Right renal cortex interstitium (tissue), 3 donors: Measurements from ENCODE around the gene UQCR10. TPM values are rescaled to one million over a fixed set of nuclear protein-coding genes. Genes with fewer than 3 reads are reported as not detected.

Experiments
- DNase-seq, 3 donors: peaks; one replicate each; pipeline ENCODE4 v3.0.0-alpha.2; 2013; ENCODE audit warnings: low read depth in 3 of 3, low spot score in 2 of 3
- polyA plus RNA-seq, 3 donors: library from polyadenylated mRNA; unstranded; fragments of 120-200 nt; gene quantifications; one replicate each; pipeline ENCODE4 v1.2.1, GENCODE V29; 2013; ENCODE audit not compliant: insufficient read length in 3 of 3

The UQCR10 gene
- polyA plus RNA-seq = 100 to 1,000 TPM; 137 to 166 (median 149) TPM

DNA sequence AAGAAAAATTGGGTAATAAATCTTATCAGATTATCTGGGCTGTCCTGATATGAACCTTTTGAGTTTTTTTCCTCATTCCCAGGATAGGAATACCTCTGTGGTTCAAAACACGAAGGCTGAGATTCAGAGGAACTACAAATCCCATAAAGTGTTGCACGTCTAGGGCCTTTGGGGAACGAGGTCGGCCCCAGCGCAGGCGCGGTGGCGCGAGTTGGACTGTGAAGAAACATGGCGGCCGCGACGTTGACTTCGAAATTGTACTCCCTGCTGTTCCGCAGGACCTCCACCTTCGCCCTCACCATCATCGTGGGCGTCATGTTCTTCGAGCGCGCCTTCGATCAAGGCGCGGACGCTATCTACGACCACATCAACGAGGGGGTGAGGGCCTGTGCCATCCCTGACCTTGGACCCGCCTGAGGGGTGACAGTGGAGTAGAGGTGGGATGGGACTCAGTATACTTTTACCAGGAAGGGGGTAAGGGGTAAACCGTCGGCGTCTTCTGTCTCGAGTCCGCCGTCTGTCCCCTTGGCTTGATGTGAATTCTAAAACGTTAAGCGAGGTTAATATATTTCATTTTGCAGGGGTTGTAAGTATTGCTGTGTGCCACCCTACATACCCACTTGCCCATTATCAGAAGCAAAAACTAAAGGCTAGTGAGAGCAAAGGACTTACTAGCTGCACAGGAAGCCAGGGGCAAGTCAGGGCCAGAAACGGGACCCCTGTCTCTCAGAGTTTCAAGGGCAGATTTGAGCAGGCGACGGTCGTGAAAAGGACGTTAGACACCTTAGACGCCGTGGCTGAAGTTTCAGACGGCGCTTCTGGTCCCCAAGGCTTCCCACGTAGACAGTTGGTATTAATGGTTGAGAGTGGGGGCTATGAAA lies at the start of gene UQCR10:
Gene UQCR10 (plus strand): TSS at position 199 of the 881 bp plus-strand sequence. CDS start 30 bp downstream, at position 229.
- peak; percentile 90 to 92 (median 91) for DNase-seq

DNA sequence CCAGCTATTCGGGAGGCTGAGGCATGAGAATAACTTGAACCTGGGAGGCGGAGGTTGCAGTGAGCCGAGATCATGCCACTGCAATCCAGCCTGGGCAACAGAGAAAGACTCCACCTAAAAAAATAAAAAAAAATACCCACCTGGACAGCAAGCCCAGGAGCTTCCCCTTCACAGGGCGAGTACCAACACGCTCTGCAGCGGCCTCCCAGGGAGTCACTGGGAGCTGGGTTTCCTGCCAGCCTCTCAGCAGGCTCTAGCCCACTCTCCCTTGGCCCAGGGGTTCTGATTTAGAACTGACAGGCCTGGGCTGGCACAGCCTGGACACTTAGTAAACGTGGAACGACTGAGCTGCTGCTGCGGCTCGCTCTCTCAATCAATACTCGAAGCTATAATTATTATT lies 49.4 kb upstream of the UQCR10 start:
- no peak for DNase-seq

DNA sequence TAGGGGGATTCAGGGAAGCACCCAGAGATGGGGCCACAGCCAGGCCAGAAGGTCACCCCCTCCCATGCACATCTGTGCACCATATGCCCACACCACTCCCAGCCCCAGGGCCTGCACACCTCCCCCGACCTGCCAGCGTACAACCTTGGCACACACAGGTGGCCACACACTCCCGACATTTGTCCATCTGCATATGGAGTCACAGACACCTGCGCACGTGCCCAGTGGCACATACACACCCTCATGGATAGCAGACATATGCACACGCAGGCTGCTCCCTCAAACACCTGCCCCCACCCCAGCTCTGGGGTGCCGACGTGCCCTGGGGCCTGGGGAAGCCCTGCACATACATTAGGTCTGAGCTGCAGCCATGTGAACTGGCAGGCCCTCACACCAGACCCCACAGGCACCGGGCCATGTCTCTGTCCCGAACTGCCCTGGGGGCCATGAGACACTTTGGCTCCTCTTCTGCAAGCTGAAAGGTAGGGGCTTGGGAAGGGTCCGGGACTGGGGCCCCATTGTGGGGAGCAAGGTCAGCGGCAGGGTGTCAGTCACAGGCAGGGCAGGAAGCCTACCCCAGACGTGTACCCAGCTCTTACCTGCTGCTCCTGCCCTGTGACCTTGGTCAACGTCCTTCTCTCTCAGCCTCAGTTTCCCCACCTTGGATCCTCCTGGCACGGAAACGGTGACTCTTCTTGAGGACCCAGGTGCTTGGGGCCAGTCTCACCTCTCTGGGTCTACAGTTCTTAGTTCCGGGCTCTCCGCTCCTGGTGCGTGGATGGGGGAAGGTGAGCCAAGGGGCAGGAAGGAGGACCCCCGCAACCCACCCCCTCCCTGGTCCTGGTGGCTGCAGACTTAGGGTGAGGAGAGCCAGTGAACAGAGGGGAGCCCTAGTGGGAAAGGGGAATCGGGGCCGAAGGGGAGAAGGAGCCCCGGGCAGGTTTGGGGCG lies 47.9 kb upstream of the UQCR10 start:
- no peak for DNase-seq

DNA sequence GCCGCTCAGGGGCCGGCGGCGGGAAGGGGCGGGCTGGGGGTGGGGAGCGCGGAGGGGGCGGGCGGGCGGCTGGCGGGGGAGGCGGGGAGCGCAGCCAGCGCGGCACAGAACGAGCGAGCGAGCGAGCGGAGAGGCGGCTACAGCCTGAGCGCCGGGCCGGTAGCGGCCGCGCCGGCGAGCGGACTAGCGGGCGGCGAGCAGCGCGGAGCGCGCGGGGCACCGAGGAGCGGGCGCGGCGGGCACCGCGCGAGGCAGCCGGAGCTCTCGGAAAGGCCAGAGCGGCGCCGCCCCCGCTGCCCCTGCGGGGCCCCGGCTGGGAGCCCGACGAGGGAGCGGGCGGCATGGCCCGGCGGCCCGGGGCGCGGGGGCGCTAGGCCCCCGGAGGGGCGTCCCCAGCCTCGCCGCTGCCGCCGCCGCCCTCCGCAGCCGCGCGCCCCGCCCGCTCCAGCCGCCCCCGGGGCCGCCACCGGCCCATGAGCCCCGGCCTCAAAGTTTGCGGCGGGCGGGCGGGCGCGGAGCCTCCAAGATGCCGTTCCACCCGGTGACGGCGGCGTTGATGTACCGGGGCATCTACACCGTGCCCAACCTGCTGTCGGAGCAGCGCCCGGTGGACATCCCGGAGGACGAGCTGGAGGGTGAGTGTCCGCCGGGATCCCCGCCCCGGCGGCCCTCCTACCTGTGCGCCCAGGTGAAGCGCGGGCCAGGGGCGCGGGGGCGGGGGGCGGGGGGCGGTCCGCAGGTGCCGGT lies 47.1 kb upstream of the UQCR10 start, which contains the start of gene CABP7:
Gene CABP7 (plus strand): TSS at position 105 of the 747 bp plus-strand sequence. CDS start 422 bp downstream, at position 527.
- no peak for DNase-seq

DNA sequence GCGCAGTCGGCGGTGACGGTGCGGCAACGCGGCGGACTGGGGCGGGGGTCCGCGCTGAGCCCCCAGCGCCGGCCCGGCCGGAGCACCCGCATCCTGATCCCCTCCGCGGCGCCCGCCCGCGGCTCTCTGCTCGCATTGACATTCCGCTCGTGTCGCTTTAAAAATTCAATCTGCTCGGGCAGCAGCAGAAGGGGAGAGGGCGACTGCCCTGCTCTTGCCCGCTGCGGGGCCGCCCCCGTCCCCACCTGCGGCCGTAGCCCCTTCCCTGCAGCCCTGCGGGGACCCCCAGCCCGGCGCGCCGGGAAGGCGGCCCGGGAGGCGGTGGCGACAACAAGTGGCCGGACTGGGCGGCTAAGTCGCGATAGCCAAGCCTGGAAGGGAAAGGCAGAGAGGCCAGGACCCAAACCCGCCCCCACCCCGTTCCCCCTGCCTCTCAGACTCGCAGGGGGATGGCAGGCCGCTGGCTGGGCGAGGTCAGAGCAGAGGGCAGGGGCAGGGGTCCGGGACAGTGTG lies 46.3 kb upstream of the UQCR10 start:
- DNase-seq = no peak

DNA sequence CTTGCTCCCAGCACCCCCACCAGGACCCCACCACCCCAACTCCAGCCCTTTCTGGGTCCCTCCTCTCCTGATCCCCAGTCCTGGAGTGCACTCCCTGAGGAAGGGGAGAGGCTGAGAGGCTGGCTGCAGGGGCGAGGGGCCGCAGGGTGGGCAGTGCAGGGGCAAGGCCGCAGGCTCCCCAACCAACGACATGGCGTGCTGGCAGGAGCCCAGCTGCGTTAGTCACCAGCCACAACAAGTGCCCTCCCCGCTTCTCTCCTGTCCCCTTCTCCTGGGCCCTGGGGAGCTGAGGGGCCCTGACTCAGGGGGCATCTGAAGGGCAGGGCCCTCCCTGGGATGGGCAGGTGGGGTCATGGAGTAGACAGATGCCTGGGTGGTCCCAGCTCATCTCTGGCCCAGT lies 45.0 kb upstream of the UQCR10 start:
- no peak for DNase-seq

DNA sequence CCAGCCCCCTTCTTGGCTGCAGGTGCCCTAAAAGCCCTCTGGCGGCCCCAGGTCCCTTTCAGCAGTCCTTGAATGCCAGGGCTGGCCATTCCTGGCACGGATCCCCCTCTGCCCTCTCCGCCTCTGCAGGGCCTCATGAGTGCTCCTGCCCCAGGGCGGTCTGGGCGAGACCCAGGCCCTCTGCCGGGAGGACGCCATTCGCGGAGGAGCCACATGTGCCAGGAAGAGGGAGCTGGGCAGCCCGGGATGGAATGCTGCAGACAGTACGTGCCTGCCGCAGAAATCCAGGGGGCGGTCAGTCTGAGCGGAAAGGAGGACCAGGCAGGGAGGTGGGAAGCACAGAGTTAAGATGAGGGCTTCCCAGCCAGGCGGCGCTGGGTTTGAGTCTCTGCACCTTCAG lies 44.6 kb upstream of the UQCR10 start:
- no peak for DNase-seq

DNA sequence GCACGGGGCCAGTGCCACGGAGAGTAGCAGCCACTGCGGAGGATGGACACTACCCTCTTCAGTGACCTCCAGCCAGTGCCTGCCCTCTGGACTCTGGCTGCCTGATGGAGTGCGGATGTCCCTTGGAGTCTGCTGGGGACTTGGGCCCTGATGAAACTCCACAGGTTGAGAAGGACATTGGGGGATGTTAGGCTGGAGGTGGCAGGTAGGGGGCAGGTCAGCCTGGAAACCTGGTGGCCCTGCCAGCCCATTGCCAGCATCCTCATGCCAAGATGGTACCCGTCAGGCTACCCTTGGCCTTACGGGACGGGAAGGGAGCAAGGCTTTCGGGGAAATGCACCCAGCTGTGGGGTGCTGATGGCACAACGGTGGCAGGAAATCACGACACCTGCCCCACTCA lies 43.4 kb upstream of the UQCR10 start:
- no peak for DNase-seq

DNA sequence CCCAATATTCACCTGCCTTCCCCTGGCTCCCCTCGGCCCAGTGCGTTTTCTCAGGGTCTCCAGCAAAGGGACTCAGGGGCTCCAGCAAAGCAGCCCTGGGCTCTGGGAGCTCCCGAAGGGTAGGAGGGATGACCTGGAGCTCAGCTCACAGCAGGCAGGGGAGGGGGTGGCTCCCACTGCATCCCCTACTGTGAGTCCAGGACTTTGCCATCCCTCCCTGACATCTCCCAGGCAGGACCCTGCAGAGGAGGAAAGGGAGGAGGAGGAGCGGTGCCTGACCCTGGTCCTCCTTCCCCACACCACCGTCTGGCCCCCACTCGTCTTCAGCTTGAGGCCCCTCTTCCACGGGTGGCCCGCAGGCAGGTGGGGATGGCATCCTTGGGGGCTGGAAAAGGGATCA lies 42.3 kb upstream of the UQCR10 start:
- DNase-seq = no peak

DNA sequence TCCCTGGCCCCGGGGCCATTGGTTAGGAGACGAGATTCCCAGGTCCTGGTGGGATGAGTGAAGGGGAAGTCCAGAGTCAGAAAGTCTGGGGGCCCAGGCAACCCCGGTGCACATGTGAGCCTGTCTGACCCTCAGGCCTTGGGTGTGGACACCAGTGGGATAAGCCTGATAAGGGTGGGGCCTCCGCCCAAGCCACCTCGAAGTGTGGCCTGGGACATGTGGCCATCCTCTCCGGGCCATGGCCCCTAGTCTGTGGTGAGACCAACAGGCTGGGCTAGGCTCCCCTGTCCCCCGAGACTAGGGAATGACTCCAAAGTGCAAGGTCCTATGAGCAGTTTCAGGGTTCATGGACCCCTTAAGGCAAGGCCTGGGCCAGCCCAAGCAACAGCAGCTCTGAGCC lies 41.1 kb upstream of the UQCR10 start:
- DNase-seq = no peak

DNA sequence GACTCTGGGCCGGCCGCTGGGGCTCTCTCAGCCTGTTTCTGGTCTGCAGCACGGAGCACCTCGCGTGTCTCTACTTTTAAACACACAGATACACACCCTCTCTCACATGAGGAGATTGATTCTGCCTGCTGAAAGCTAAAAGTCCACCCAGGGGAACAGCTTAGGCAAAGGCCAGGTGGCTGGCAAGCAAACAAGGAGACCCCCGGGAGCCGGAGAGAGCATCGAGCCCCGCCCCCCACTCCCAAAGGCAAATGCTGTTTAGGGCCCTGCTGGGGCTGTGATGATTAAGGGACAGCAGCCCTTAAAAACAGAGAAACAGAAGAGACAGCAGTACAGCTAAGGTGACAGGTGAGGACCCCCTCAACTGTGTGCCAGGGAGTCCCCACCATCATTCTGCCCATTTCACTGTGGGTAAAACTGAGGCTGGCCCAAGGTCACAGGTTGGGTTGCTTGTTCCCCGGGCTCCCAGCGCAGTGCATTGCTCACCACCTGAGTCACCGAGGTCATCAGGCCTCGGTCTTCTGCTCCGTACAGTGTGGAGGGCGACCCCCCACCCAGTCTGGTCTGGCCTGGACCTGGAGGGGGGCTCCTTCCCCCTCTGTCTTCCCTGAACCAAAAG lies 40.5 kb upstream of the UQCR10 start:
- no peak for DNase-seq

DNA sequence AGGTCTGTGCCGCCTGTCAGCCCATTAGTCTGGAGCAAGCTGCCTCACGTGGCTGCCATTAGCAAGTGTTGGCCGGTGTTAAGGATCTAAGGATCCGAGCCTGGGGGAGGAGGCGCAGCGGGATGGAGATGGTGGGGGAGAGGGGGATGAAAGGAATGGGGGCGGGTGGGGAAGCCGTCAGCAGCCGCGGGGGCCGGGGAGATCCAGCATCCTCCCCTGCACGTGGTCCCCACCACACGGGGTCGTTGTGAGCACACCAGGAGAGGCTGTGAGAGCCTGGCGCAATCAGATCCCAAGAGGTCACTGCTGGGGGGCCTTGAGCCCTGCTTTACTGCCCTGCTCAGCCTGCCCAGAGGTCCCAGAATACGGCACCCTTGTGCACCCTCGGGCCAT lies 40.0 kb upstream of the UQCR10 start:
- no peak for DNase-seq

DNA sequence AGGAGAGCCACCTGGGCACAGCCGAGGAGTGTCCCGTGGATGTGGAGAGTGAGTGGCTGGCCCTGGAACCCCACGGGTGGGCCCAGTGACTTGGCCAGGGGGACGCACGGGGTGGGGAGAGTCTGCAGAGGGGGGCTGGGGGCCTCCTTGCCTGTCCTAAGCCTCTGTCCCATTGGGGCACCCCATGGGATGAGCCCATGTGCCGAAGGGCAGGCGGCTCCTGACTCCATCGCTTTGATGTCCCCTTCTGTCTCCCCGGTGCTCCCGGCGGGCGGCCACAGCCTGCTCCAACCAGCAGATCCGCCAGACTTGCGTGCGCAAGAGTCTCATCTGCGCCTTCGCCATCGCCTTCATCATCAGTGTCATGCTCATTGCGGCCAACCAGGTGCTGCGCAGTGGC lies 38.0 kb upstream of the UQCR10 start:
- no peak for DNase-seq

DNA sequence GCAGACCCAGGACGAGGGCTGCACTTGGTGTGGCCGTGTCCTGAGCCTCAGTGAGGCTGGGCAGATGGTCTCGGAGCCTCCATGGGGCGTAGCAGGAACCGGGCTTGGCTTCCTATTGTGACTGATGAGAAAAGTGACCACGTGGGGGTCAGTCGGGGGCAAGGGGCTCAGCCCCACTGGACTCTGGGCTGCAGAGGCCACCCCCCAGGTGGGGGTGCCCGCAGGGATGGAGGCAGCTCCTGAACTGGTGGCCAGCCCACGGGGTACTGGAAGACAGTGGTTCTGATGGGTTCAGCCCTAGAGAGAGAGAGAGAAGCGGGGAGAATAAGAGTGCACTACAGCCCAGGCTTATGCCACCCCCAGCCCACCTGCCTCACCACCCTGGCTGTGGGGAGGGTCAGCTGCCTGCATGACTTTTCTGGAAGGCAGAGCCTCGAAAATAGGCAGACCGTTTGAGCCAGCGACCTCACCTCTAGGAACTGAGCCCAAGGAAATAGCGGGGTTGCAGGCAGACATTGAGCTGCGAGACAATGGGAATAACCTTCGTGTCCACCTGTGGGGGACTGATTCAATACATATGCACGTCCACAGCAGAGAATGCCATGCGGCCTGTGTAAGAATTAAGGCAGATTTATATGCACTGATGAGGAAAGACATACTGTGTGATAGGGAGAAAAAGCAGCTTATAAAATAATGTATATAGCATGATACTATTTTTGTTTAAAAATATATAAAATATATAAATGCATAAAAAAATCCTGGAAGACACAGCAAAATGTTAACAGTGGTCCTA lies 35.9 kb upstream of the UQCR10 start:
- no peak for DNase-seq

DNA sequence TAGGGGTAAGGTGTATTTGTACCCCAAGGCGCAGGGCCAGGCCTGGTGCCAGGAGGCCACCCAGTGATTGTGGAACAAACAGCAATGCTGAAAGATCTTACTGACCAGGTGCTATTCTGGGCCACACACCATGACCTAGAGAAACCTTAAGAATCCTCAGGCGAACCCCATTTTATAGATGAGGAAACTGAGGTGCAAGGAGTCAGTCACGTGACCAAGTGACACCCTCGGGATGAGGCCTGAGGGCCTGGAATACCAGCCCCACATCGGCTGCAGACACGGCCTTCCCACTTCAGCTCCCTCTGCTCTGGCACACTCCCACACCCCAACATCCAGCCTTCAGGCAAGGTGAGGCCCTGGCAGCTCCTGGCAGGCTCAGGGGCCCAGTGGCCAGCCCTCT lies 34.3 kb upstream of the UQCR10 start:
- no peak for DNase-seq

DNA sequence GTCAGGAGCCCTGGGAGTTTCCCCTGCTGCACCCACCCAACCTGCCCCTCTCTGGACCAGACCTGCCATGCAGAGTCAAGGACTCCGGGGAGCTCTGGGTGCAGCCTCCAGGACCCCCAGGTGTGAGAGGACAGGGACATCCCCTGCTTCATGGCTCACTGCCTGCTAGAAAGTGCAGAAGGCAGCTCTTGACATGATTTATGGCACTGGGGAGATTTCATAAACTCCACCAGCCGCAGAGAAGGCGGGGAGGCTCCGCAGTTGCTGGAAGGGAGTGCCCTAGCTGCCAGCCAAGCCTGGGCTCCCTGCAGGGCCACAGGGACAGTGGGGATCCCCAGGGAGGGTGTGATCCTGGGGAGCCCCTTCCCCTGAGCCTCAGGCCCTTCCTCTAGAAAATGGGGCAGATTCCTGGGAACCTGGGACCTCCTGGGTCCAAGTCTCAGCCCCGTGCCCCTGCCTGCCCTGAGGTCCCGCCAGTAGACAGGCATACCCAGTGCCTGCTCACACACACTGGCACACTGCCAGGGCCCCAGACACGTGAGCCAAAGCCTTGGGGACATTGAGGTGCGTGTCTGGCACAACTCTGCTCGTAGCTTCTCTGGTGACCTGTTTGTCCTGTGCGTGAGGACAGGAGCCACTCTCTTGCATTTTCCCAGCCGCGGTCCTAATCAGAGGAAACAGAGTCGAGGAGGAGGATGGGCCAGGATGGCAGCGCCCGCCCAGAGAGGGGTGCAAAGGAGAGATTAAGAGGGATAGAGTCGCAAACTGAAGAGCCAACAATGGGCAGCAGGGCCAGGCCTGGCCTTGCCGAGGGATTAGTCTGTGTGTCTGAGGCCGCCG lies 33.6 kb upstream of the UQCR10 start:
- DNase-seq = peak in 1 of 3 donors; percentile 60

DNA sequence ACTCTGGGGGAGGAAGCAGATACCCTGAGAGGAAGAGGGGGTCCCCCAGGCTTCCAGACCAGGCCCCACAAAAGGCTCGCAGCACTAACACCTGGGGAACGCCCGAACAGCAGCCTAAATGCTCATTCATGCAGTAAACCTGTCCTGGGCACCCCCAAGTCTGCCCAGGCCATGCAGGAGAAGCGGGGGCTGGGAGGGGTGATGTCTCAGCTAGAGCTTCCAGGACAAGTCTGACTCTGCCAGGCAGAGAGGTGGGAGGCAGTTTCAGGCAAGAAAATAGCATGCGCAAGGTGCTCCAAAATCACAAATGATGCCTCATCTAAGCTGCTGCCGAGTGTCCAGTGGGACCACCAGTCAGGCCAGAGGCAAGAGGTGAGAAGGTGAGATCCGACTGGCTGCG lies 32.8 kb upstream of the UQCR10 start:
- no peak for DNase-seq

DNA sequence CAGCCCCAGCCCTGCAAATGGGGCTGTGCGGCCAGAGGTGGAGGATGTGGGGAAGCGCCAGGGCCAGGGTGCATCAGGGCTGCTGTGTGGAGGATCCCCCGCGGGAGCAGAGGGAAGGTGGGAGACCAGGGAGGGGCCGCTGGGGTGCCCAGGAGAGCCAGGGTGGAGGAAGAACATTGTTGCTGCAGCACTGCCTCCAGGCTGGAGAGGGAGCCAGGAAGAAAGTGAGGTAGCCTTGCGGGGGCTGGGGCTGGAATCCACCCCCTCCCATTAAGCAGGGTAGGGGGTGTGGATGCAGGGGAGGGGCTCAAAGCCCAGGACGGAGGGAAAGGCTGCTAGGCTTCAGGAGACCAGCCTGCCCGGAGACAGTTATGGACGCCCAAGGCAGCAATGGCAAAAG lies 32.3 kb upstream of the UQCR10 start:
- no peak for DNase-seq
